D721Med (cell line): Measurements from ENCODE around the gene ANKRD55.

ENCODE experiments used
- DNase-seq: peaks from one replicate; pipeline ENCODE4 v3.0.0; 2011; ENCODE audit warnings: low spot score; ENCODE audit not compliant: insufficient read length
- FAIRE-seq: peaks from 2 replicates; lab custom pipeline; 2011; peaks lifted over from hg19 to GRCh38; lab: Jason Lieb, UNC
- CTCF ChIP-seq: IDR thresholded peaks from 2 replicates; pipeline ENCODE4 v1.5.1; 2012; ENCODE audit warnings: mild to moderate bottlenecking, control low read depth; ENCODE audit not compliant: insufficient read depth; ENCODE audit errors: missing control alignments

The ANKRD55 gene

GRCh38 chr5:56064984-56065383, 168.1 kb downstream of the ANKRD55 start:
- FAIRE-seq: no peak
- no peak for TF ChIP-seq CTCF
- DNase-seq: no peak

- TF ChIP-seq CTCF: no peak
- DNase-seq: no peak
- FAIRE-seq: no peak
Measured at GRCh38 chr5:56060276-56061110, 172.6 kb downstream of the ANKRD55 start.

GRCh38 chr5:56059854-56060253, 173.3 kb downstream of the ANKRD55 start:
- no peak for FAIRE-seq
- TF ChIP-seq CTCF: no peak

GRCh38 chr5:56056875-56057274, 176.3 kb downstream of the ANKRD55 start:
- DNase-seq: no peak
- no peak for FAIRE-seq
- no peak for TF ChIP-seq CTCF

More at GRCh38 chr5:56059854-56060253, 173.3 kb downstream of the ANKRD55 start:
- DNase-seq: no peak

GRCh38 chr5:56055859-56056258, 177.3 kb downstream of the ANKRD55 start:
- no peak for TF ChIP-seq CTCF
- FAIRE-seq: no peak
- DNase-seq: no peak

GRCh38 chr5:56055287-56055686, 177.8 kb downstream of the ANKRD55 start:
- no peak for DNase-seq
- TF ChIP-seq CTCF: no peak
- no peak for FAIRE-seq

- FAIRE-seq (no peak), DNase-seq (no peak)
- no peak for TF ChIP-seq CTCF
Measured at GRCh38 chr5:56054666-56055065, 178.5 kb downstream of the ANKRD55 start.
